NCI-H2029 (cell line): ENCODE data around the gene NOXA1.
"Not testable (repeated sequence)": the region's sequence is repeated elsewhere in the genome, so short reads cannot be mapped to it uniquely, and the experiment has no call there.

ENCODE experiments used
- DNase-seq: peaks from one replicate; lab custom pipeline; 2025; lab: John Stamatoyannopoulos, UW

Gene NOXA1

DNA sequence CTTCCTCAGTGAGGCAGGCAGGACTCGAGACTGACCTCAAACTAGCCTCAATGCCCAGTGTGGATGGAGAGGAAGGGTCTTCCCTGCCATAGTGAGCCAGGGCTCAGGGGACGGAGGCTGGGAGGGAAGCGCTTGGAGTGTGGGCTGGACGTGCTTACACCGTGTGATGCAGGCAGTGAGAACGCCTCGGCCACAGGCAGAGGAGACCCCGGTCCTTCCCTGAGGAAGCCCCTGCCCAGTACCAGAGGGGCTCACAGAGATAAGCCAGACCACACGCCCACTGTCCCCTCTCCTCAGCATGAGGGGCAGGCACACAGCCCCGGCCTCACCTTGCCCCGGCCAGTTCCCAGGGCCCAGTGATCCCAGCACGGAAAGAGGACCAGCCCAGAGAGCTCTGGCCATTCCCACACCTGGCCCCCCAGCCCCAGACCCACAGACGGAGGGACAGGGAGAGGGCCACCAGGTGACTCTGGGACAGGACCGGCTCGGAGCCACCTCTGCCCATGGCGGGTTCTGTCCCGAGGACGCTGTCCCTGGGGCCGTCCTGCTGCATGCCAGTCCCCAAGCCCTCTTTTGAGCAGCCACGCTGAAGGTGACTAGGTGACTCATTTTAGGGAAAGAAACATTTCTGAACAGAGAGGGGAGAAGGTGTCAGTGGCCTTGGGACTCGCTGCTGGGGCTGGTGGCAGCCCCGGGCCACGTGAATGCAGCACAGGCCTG, 42.0 kb downstream of the NOXA1 start:
- no peak for DNase-seq

GRCh38 chr9:137465720-137466388, 42.7 kb downstream of the NOXA1 start:
- DNase-seq, result no peak

DNA sequence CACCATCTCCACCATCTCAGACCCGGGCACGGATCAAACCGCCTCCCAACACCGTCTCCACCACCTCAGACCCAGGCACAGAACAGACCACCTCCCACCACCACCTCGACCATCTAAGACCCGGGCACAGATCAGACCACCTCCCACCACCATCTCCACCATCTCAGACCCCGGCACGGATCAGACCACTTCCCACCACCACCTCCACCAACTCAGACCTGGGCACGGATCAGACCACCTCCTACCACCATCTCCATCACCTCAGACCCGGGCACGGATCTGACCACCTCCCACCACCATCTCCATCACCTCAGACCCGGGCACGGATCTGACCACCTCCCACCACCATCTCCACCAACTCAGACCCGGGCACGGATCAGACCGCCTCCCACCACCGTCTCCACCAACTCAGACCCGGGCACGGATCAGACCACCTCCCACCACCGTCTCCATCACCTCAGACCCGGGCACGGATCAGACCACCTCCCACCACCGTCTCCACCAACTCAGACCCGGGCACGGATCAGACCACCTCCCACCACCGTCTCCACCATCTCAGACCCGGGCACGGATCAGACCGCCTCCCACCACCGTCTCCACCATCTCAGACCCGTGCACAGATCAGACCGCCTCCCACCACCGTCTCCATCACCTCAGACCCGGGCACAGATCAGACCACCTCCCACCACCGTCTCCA, 43.3 kb downstream of the NOXA1 start:
- DNase-seq, result not testable (repeated sequence)

- DNase-seq, result no peak
These were observed 44.0 kb downstream of the NOXA1 start for GRCh38 chr9:137467161-137467581.

DNA sequence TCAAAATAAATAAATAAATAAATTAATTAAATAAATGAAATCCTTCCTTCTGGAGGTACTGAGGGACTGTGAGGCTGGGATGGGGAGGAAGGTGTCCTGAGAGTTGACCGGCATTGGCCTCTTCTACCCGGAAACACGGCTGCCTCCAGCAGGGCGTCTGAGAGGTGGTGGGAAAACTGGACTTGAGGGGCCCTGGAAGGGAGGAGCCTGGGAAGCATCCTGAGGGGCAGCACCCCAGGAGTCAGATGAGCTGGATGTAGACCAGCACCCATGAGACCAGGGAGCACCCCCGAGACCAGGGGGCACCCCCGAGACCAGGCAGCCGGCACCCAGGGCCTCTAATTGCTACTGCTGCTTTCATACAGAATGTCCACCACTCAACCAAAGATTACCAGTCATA, 44.7 kb downstream of the NOXA1 start:
- DNase-seq, result no peak

DNA sequence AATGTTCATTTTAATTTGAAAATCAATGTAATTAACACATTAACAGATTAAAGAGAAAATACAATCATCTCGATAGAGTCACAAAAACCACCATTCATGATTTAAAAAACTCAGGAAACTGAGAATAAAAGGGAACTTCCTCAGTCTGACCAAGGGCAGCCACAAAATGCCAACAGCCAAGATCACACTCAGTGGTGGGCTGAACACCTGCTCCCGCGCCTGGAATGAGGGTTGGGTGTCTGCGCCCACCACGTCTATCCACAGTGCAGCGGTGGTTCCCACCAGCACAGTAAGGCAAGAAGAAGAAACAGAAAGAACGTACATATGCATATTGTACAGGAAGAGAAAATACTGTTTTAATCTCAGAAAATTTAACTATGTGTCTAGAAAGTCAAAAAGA, 47.6 kb downstream of the NOXA1 start:
- DNase-seq, result no peak

DNA sequence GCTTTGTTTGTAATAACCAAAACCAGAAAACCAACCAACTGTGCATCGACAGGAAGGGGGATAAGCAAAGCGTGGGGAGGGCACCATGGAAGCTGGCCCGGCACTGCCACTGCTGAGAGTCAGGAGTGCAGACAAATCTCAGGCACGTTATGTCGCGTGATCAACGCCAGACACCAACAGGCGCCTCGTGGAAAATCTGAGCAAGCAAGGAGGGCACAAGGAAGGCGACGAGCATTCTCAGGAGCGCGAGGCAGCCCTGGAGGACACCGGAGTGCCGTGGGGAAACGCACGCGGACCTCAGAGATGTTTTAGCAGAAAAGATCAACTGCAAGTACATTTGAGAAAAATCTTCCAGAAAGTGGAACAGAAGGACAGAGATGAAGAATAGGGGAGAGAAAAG, 51.1 kb downstream of the NOXA1 start:
- DNase-seq, result no peak

DNA sequence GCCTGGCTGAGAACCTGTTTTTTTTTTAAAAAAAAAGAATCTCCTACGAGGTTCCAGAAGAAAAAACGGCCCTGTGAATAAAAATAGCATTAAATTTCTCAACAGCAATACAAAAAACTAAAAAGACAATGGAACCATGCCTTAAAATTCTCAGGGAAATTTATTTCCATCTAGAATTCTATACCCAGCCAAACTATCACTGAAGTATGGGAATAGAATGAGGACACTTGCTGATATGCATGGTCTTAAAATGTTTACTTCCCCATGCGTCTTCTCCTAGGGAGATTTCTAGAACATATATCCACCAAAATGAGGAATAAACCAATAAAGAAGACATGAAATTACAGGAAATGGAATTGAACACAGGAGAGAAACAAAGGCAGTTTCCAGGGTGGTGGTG, 52.5 kb downstream of the NOXA1 start:
- no peak for DNase-seq

DNA sequence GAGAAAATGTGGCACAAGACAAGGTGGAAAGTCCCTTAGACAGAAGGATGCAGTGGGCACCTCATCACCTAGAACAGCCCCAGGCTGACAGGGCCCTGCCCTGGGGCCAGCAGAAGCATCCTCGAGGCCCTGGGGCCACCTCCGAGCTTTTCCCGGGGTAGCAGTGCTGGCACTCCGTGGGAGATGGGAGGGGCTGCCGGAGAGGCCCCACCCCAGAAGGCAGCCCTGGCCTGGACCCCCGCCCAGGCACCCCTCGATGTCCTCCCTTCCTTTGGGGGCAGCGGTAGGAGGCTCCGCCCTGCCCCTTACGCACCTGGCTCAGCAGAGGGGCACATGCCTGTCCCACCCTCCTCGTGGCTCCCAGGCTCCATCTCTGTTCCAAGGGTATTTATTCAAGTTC, 53.7 kb downstream of the NOXA1 start:
- DNase-seq, result no peak

GRCh38 chr9:137477778-137478612, 54.8 kb downstream of the NOXA1 start:
- no peak for DNase-seq

- DNase-seq, result no peak
These were observed 55.4 kb downstream of the NOXA1 start for GRCh38 chr9:137478613-137478961.

GRCh38 chr9:137478962-137479861, 56.0 kb downstream of the NOXA1 start:
- DNase-seq, result peak; percentile 61

GRCh38 chr9:137479892-137480685, 56.9 kb downstream of the NOXA1 start:
- no peak for DNase-seq

DNA sequence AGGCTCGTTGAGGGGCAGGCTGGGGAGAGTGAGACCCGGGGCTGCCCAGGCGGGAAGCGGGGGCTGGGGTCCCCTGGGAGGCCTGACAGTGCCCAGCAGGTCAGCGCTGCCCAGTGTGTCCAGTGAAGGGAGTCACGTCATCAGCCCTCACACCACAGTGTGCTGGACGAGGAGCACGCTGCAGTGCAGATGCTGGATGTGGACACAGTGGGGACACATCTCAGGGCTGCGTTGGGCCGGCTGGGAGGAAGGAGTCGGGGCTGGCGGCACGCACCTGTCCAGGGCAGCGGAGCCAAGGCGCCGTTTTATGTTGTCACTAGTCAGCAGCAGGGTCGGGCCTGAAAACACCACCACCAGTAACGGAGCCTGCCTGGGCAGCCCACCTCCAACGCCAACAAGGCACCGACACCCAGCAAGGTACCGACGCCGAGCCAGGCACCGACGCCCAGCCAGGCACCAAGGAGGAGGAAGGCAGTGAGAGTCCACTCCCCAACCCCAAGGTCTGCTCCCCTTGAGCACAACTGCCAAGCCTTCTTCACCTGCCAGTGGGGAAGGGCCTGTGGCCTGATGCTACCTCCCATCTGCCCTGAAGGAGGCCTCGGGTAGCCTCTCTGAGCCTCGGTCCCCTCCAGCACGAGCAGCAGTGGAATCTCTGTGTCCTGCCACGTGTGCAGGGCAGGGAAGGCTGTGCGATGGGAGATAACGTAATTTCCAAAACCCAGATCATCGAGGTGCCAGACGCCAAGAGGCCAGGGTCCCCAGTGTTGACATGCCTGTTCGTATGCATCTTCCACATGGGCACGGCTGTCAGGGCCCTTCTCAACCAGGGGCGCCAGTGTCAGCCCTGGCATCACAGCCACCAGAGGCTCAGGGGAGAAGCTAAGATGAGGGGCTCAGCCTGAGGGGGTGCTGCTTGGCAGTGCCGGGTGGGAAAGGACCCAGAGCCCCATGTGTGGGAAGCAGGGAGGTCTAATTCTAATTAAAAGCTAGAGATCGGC, 57.8 kb downstream of the NOXA1 start:
- DNase-seq, result no peak

- peak; percentile 62 for DNase-seq
These were observed 59.0 kb downstream of the NOXA1 start for GRCh38 chr9:137482094-137482781.
